IMR-90 (cell line): ENCODE data around the gene DAAM1. TPM values are rescaled to one million over a fixed set of nuclear protein-coding genes. Genes with fewer than 3 reads are reported as not detected.

ENCODE experiments used
- ATAC-seq: fragments of 200-7000 bp; cut with Tn5 transposase; 2 replicates; pipeline ENCODE4 v1.9.1; 2020; ENCODE audit warnings: low read depth, mild to moderate bottlenecking, moderate library complexity
- BruUV-seq: library from RNA; stranded (reverse); fragments of 400-500 nt; replicated peaks from 2 replicates; lab custom pipeline; 2021; lab: Mats Ljungman, UMichigan
- CTCF ChIA-PET: fragments of 300-600 bp; formaldehyde crosslinking; extraction: SDS; loops from one replicate; lab custom pipeline; 2021; ENCODE audit warnings: antibody characterized with exemption; lab: Yijun Ruan, JAX
- POLR2A ChIA-PET: fragments of 300-600 bp; sonication (Branson Sonifier 250); formaldehyde crosslinking; loops from one replicate; lab custom pipeline; 2022; ENCODE audit warnings: antibody characterized with exemption; ENCODE audit not compliant: unreplicated experiment; lab: Charles Lee
- DNase-seq: peaks from one replicate; pipeline ENCODE4 v3.0.0; 2013
- H2AFZ ChIP-seq: replicated peaks from 2 replicates; pipeline ENCODE3; 2013; ENCODE audit warnings: low read length, mild to moderate bottlenecking; ENCODE audit not compliant: poor library complexity
- H2AK5ac ChIP-seq: 2 replicates; pipeline ENCODE4 v1.6.1; 2013; ENCODE audit warnings: low read depth, low read length, inconsistent platforms
- H2AK9ac ChIP-seq: replicated peaks from 2 replicates; pipeline ENCODE3; 2013; ENCODE audit warnings: mild to moderate bottlenecking, low read depth, low read length, moderate library complexity; ENCODE audit not compliant: poor library complexity
- H2BK120ac ChIP-seq: 2 replicates; pipeline ENCODE4 v1.6.1; 2013; ENCODE audit warnings: low read depth, low read length, inconsistent platforms
- H2BK15ac ChIP-seq: 3 replicates; pipeline ENCODE4 v1.6.1; 2013; ENCODE audit warnings: low read depth, low read length, inconsistent platforms
- H2BK20ac ChIP-seq: 2 replicates; pipeline ENCODE4 v1.6.1; 2013; ENCODE audit warnings: low read depth, mild to moderate bottlenecking, inconsistent platforms, low read length, moderate library complexity
- H2BK5ac ChIP-seq: 2 replicates; pipeline ENCODE4 v1.6.1; 2013; ENCODE audit warnings: mild to moderate bottlenecking, low read depth, low read length, inconsistent platforms; ENCODE audit not compliant: poor library complexity, severe bottlenecking
- H3K14ac ChIP-seq: replicated peaks from 2 replicates; pipeline ENCODE4 v1.6.1; 2013; ENCODE audit warnings: low read depth, low read length, inconsistent platforms
- H3K18ac ChIP-seq: 2 replicates; pipeline ENCODE4 v1.6.1; 2013; ENCODE audit warnings: low read depth, low read length, control low read depth
- H3K23ac ChIP-seq: 2 replicates; pipeline ENCODE4 v1.6.1; 2013; ENCODE audit warnings: low read depth, low read length, inconsistent platforms
- H3K27ac ChIP-seq: 2 replicates; pipeline ENCODE4 v1.5.1; 2013; ENCODE audit warnings: mild to moderate bottlenecking, control low read depth, low read length; ENCODE audit not compliant: insufficient read depth
- H3K27me3 ChIP-seq: 2 replicates; pipeline ENCODE4 v1.6.1; 2013; ENCODE audit warnings: low read length; ENCODE audit not compliant: control insufficient read depth, insufficient read depth
- H3K36me3 ChIP-seq: 2 replicates; pipeline ENCODE4 v1.6.1; 2013; ENCODE audit warnings: low read length, mixed read lengths; ENCODE audit not compliant: control insufficient read depth, insufficient read depth
- H3K4ac ChIP-seq: 2 replicates; pipeline ENCODE4 v1.6.1; 2013; ENCODE audit warnings: low read depth, low read length, inconsistent platforms
- H3K4me1 ChIP-seq: 2 replicates; pipeline ENCODE4 v1.6.1; 2013; ENCODE audit warnings: low read length, mixed read lengths; ENCODE audit not compliant: control insufficient read depth, insufficient read depth
- H3K4me2 ChIP-seq: 2 replicates; pipeline ENCODE4 v1.6.1; 2013; ENCODE audit warnings: low read depth, mild to moderate bottlenecking, control low read depth, low read length, moderate library complexity
- H3K4me3 ChIP-seq: 2 replicates; pipeline ENCODE4 v1.5.1; 2013; ENCODE audit warnings: low read depth, mild to moderate bottlenecking, control low read depth, low read length, moderate library complexity; ENCODE audit not compliant: insufficient read depth
- H3K56ac ChIP-seq: 2 replicates; pipeline ENCODE4 v1.6.1; 2013; ENCODE audit warnings: low read length, inconsistent platforms; ENCODE audit not compliant: insufficient read depth; ENCODE audit errors: extremely low read depth
- H3K79me1 ChIP-seq, 2 experiments: 2 replicates each; pipeline ENCODE4 v1.6.1; 2013; ENCODE audit warnings: low read length in 2 of 2, inconsistent platforms in 1 of 2, low read depth in 1 of 2
- H3K9ac ChIP-seq: 2 replicates; pipeline ENCODE4 v1.6.1; 2013; ENCODE audit warnings: low read depth, low read length, control low read depth
- H3K9me1 ChIP-seq: 2 replicates; pipeline ENCODE4 v1.6.1; 2013; ENCODE audit warnings: low read length, inconsistent platforms; ENCODE audit not compliant: insufficient read depth
- H3K9me3 ChIP-seq: 2 replicates; pipeline ENCODE4 v1.6.1; 2013; ENCODE audit warnings: low read length; ENCODE audit not compliant: control insufficient read depth, insufficient read depth
- H4K20me1 ChIP-seq: 2 replicates; pipeline ENCODE4 v1.6.1; 2013; ENCODE audit warnings: low read length, inconsistent platforms; ENCODE audit not compliant: insufficient read depth
- H4K5ac ChIP-seq: 2 replicates; pipeline ENCODE4 v1.6.1; 2013; ENCODE audit warnings: mild to moderate bottlenecking, low read depth, low read length, control low read depth
- H4K8ac ChIP-seq, 2 experiments: 2 replicates each; pipeline ENCODE4 v1.6.1; 2013; ENCODE audit warnings: low read depth in 2 of 2, low read length in 2 of 2, control low read depth in 1 of 2, inconsistent platforms in 1 of 2
- H4K91ac ChIP-seq: 2 replicates; pipeline ENCODE4 v1.6.1; 2013; ENCODE audit warnings: low read depth, low read length, inconsistent platforms; ENCODE audit not compliant: insufficient read depth
- BHLHE40 ChIP-seq: fragments of 150-350 bp; IDR thresholded peaks from 2 replicates; pipeline ENCODE4 v1.6.1; 2016; ENCODE audit warnings: mild to moderate bottlenecking, low read depth, low read length
- CEBPB ChIP-seq: IDR thresholded peaks from 2 replicates; pipeline ENCODE4 v1.6.1; 2012; ENCODE audit warnings: low read depth, low read length, improper control_type of control experiment
- FOS ChIP-seq: fragments of 150-350 bp; IDR thresholded peaks from 2 replicates; pipeline ENCODE4 v1.6.1; 2016; ENCODE audit warnings: low read depth, low read length
- MAZ ChIP-seq: IDR thresholded peaks from 2 replicates; pipeline ENCODE4 v1.6.1; 2012; ENCODE audit warnings: low read depth, mild to moderate bottlenecking, low read length, improper control_type of control experiment, moderate library complexity, borderline replicate concordance
- RFX5 ChIP-seq: IDR thresholded peaks from 2 replicates; pipeline ENCODE4 v1.8.0; 2012; ENCODE audit warnings: low read depth, mild to moderate bottlenecking, low read length, moderate library complexity
- WGBS, 2 experiments: methylation state at CpG; one replicate each; pipeline versions ENCODE4 v1.1.5 to v1.1.7; 2013; ENCODE audit warnings: missing lambda C conversion rate in 2 of 2; ENCODE audit not compliant: insufficient read length in 1 of 2; ENCODE audit errors: extremely low coverage in 2 of 2; 5-methylcytosine and 5-hydroxymethylcytosine counted together
- dilution Hi-C: fragments of 300-500 bp; cut with HindIII; formaldehyde crosslinking; loops from one replicate; pipeline ENCODE4 v1.14.3; 2018; ENCODE audit warnings: low sequenced_read_pairs; ENCODE audit not compliant: unreplicated experiment
- in situ Hi-C: fragments of 300-500 bp; cut with MboI; formaldehyde crosslinking; loops from 3 replicates; pipeline ENCODE4 v1.14.3; 2019; ENCODE audit warnings: low sequenced_read_pairs, inconsistent platforms, mixed read lengths
- intact Hi-C: fragments of 100-400 bp; cut with micrococcal nuclease; formaldehyde crosslinking; loops from 2 replicates; pipeline ENCODE4 v1.10.0; 2022
- polyA plus RNA-seq, 3 experiments: library from polyadenylated mRNA; depleted of rRNA; stranded (reverse); fragments of >200 nt; gene quantifications; 2 replicates each; pipeline ENCODE4 v1.2.3, GENCODE V29; 2012; ENCODE audit warnings: low replicate concordance in 1 of 3
- total RNA-seq: library from RNA; depleted of rRNA; stranded (reverse); fragments of >200 nt; gene quantifications from 2 replicates; pipeline ENCODE4 v1.2.3, GENCODE V29; 2012

Gene DAAM1
- total and polyA plus RNA-seq, 2 of the 4 experiments (the other 2 are of a cell fraction), result 4.8 to 5.4 TPM

DNA sequence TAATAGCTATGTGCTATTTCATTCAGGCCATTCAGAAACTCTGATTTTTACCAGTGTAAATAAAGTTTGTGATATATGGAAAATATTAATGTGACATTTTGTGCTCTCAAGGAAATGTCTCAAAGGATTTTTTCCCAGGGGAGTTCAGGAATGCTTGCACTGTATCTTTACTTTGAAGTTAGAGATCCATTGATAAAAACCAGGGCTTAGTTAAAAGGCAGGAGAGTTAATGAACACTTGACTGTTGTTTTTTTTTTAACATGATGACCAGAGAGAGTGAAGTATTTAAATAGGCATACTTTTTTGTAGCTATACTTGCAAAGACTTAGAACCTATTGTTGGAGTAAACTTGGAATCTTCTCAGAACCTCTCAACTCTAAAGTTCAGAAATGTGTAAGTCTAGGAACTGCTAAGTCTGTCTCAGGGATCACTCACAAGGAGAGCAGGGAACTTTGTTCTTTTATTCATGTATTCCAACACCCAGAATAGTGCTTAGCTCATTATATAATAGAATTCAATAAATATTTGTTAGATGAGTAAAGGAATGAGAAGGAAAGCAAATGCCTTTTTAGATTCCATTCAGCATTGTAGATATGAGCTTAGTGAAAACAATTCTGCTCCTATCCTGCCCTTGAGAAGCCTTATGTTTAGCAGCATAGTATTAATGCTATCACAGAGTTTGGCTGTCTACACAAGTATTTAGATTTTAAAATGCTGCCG is 117.5 kb downstream of the DAAM1 start (continued):
- TF ChIP-seq MAZ (no peak), RFX5 (no peak)

DNA sequence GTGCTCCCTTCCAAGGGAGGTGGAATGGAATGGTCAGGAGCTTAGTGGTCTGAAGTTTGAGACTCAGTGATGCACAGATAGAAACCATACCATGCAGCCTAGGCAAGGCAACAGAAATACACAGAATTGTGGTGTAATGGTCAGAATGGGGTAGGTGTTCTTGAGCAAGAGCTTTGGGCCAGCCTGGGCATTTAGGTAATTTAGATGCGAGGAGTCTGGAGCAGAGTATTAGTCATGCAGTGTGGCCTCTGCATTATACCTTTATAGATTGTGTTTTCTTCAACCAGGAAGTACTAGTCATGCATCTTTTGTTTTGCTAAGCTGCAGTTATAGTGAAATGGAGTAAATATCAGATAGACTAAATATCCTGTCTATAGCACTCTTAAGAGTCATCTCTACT is 118.3 kb downstream of the DAAM1 start:
- H3K27me3 ChIP-seq, result no peaks in the 10 kb centered on the region
- intact Hi-C loops (no loop called here), dilution Hi-C loops (no loop called here), in situ Hi-C loops (no loop called here)
- H3K18ac ChIP-seq, result peak overlapping the region; percentile 29; the same call in 1 of the 2 replicates
- H3K4me1 ChIP-seq, result peaks cover 14% of the 10 kb centered on the region
- peak overlapping the region; percentile 46; the same call in 1 of the 2 replicates for H3K14ac ChIP-seq
- no peaks in the 10 kb centered on the region for H4K20me1 ChIP-seq
- H3K9me3 ChIP-seq, result no peaks in the 10 kb centered on the region
- no peak overlapping the region for H4K5ac ChIP-seq
- peak overlapping the region; percentile 5; the same call in 1 of the 2 replicates for H3K56ac ChIP-seq
- no peak overlapping the region for H3K4me3 ChIP-seq
- no peak overlapping the region for H3K9ac ChIP-seq
- H3K9me1 ChIP-seq, result peaks cover 6% of the 10 kb centered on the region; the same call in 1 of the 2 replicates
- no peak overlapping the region for H2AK9ac ChIP-seq
- CTCF ChIA-PET, result interaction anchor here (0.6 to 1.2 kb wide), 2 partner anchors 16 to 180 kb away, joined by 5 to 6 read pairs; no protein-coding TSS in a partner anchor
- H2BK20ac ChIP-seq, result peak overlapping the region; percentile 85
- peak overlapping the region; percentile 62; the same call in 1 of the 2 replicates for H4K91ac ChIP-seq
- peak; percentile 25 for ATAC-seq
- TF ChIP-seq CEBPB, result peak; percentile 95
- TF ChIP-seq FOS, result peak; percentile 58
- TF ChIP-seq MAZ, result no peak
- no peak for TF ChIP-seq BHLHE40
- no CpG with 5 or more reads among the region's 1 CpG for WGBS, 2 experiments
- H3K79me1 ChIP-seq, result no peaks in the 10 kb centered on the region
- peak overlapping the region; percentile 23; the same call in 1 of the 2 replicates for H3K4me2 ChIP-seq
- peak overlapping the region; percentile 48; the same call in 1 of the 2 replicates for H3K27ac ChIP-seq
- H2AK5ac ChIP-seq, result peak overlapping the region; percentile 59
- H3K36me3 ChIP-seq, result no peaks in the 10 kb centered on the region
- peak overlapping the region; percentile 77 for H2BK5ac ChIP-seq
- peak; percentile 73 for DNase-seq
- BruUV-seq, result no TSS peak
- H3K23ac ChIP-seq, result peak overlapping the region; percentile 41; the same call in 1 of the 2 replicates
- peak overlapping the region; percentile 77 for H3K4ac ChIP-seq
- POLR2A ChIA-PET, result interaction anchor here (0.6 kb wide), 2 partner anchors 23 to 25 kb away, joined by 3 read pairs; no protein-coding TSS in a partner anchor
- peak overlapping the region in 1 of 2 experiments; percentile 69; a peak in 2 of 4 replicates for H4K8ac ChIP-seq
- H2AFZ ChIP-seq, result no peak overlapping the region
- H2BK15ac ChIP-seq, result no peak overlapping the region; the same call in 2 of the 3 replicates
- peak overlapping the region; percentile 53 for H2BK120ac ChIP-seq
